Measurements from ENCODE around the gene LCE3B.

DNA sequence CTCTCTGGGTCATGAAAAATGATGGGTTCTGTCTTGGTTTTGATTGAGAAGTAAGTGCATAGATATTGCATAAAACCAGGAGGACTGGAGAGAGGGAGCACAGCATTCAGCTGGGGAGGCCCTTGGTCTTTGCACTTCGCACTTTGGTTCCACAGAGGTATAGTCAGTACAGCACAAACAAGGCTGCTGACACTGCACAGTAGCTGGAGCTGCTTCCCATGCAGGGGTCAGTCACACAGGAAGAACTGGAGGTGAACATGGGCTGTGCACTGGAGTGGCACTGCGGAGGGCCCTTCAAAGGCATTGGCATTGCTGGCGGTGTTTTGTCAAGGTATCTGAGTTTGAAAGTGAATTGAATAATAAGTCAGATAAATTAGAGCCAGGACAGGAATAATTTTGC lies 45.0 kb downstream of the LCE3B start:
- TF ChIP-seq, protein P1, sequence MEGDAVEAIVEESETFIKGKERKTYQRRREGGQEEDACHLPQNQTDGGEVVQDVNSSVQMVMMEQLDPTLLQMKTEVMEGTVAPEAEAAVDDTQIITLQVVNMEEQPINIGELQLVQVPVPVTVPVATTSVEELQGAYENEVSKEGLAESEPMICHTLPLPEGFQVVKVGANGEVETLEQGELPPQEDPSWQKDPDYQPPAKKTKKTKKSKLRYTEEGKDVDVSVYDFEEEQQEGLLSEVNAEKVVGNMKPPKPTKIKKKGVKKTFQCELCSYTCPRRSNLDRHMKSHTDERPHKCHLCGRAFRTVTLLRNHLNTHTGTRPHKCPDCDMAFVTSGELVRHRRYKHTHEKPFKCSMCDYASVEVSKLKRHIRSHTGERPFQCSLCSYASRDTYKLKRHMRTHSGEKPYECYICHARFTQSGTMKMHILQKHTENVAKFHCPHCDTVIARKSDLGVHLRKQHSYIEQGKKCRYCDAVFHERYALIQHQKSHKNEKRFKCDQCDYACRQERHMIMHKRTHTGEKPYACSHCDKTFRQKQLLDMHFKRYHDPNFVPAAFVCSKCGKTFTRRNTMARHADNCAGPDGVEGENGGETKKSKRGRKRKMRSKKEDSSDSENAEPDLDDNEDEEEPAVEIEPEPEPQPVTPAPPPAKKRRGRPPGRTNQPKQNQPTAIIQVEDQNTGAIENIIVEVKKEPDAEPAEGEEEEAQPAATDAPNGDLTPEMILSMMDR (IDR thresholded peaks at IDR 0.05) = no peak
- TF ChIP-seq EZH2 (IDR thresholded peaks at IDR 0.05; ENCODE audit: borderline replicate concordance, insufficient read depth, low read depth, low read length, poor library complexity, severe bottlenecking) = no peak

Measured in B cell (primary cell).